Right cardiac atrium (tissue), 5 donors: ENCODE measurements around the gene PARP2. TPM values are rescaled to one million over a fixed set of nuclear protein-coding genes. Genes with fewer than 3 reads are reported as not detected.

ENCODE experiments used
- ATAC-seq, 2 donors: fragments of 200-7000 bp; cut with Tn5 transposase; one replicate each; pipeline versions ENCODE4 v1.8.0 to v1.9.1; 2020; ENCODE audit warnings: moderate library complexity in 2 of 2, mild to moderate bottlenecking in 1 of 2
- DNase-seq, 3 donors: peaks; one replicate each; pipeline ENCODE4 v3.0.0-alpha.2; 2020
- H3K27ac ChIP-seq: one replicate; pipeline ENCODE4 v1.5.1; 2013; ENCODE audit warnings: mild to moderate bottlenecking, low read length, control low read depth, moderate library complexity
- H3K27me3 ChIP-seq: one replicate; pipeline ENCODE4 v1.6.1; 2013; ENCODE audit not compliant: control insufficient read depth, insufficient read depth
- H3K4me1 ChIP-seq: one replicate; pipeline ENCODE4 v1.6.1; 2013; ENCODE audit warnings: low read length; ENCODE audit not compliant: control insufficient read depth, insufficient read depth
- H3K4me3 ChIP-seq: one replicate; pipeline ENCODE4 v1.5.1; 2013; ENCODE audit warnings: low read length, control low read depth
- H3K9me3 ChIP-seq: one replicate; pipeline ENCODE4 v1.6.1; 2013; ENCODE audit warnings: low read length; ENCODE audit not compliant: control insufficient read depth
- WGBS: extraction: QIAGEN DNeasy Blood & Tissue Kit; methylation state at CpG from one replicate; pipeline ENCODE4 v1.1.7; 2013; 5-methylcytosine and 5-hydroxymethylcytosine counted together
- intact Hi-C, 4 donors: fragments of 100-400 bp; cut with DNase I; formaldehyde crosslinking; loops; one replicate each; pipeline versions ENCODE4 v1.11.0 to v1.14.0; 2022 to 2023
- polyA plus RNA-seq: library from polyadenylated mRNA; stranded (reverse); fragments of 200-250 nt; gene quantifications from one replicate; pipeline ENCODE4 v1.2.3, GENCODE V29; 2013
- total RNA-seq, 4 donors: library from RNA; stranded (reverse); fragmentation: NEBNext Ultra II Directional; extraction: Animal tissue kit (Norgen Biotek cat#: 25700); gene quantifications; one replicate each; pipeline ENCODE4 v1.2.1, GENCODE V29; 2021
- donor health status: healthy with polysubstance abuse.
- donor health status: DM: no; HTN: yes; CAD: no.
- donor health status: DM: no; HTN: no; CAD: no.
- donor health status: DM: no; HTN: yes; CAD: no; lungs with severe emphysema.
- donor health status: DM: yes; HTN: yes; CAD: no.

The PARP2 gene
- total and polyA plus RNA-seq, 5 donors: 11.9 to 17.9 (median 15.7) TPM

GRCh38 chr14:20400589-20400964 lies 57.1 kb downstream of the PARP2 start:
- 97% methylated on average over 1 of the region's 1 CpG for WGBS
- H3K4me3 ChIP-seq: no peak overlapping the region
- no peak overlapping the region for H3K27ac ChIP-seq
- H3K9me3 ChIP-seq: no peaks in the 10 kb centered on the region
- H3K27me3 ChIP-seq: no peaks in the 10 kb centered on the region
- H3K4me1 ChIP-seq: no peaks in the 10 kb centered on the region
- DNase-seq (no peak), ATAC-seq (no peak)
- intact Hi-C loops: no loop called here

GRCh38 chr14:20400965-20401593 lies 57.6 kb downstream of the PARP2 start:
- ATAC-seq (no peak), DNase-seq (no peak)
- Histone ChIP-seq H3K27ac (no peak overlapping the region), H3K4me1 (no peaks in the 10 kb centered on the region), H3K9me3 (no peaks in the 10 kb centered on the region), H3K4me3 (no peak overlapping the region), H3K27me3 (no peaks in the 10 kb centered on the region)
- WGBS: 93% methylated on average over 10 of the region's 10 CpGs
- intact Hi-C loops: no loop called here

GRCh38 chr14:20403521-20403920 lies 60.1 kb downstream of the PARP2 start:
- Histone ChIP-seq H3K4me3 (no peak overlapping the region), H3K9me3 (no peaks in the 10 kb centered on the region), H3K4me1 (no peaks in the 10 kb centered on the region), H3K27me3 (no peaks in the 10 kb centered on the region), H3K27ac (no peak overlapping the region)
- 82% methylated on average over 11 of the region's 11 CpGs for WGBS
- intact Hi-C loops: no loop called here
- no peak for ATAC-seq
- no peak for DNase-seq

Other genes starting within 250 kb of the PARP2 start
- not detected for gene OR4K17, start 232.9 kb upstream of the PARP2 start, total RNA-seq
- gene OR4K17, start 232.9 kb upstream of the PARP2 start, polyA plus RNA-seq: not detected
- not detected for gene OR4N5, start 204.8 kb upstream of the PARP2 start, total RNA-seq
- gene OR4N5, start 204.8 kb upstream of the PARP2 start, polyA plus RNA-seq: not detected
- gene OR11G2, start 152.7 kb upstream of the PARP2 start, total RNA-seq: not detected
- gene OR11G2, start 152.7 kb upstream of the PARP2 start, polyA plus RNA-seq: not detected
- gene OR11H6, start 119.9 kb upstream of the PARP2 start, total RNA-seq: not detected
- not detected for gene OR11H6, start 119.9 kb upstream of the PARP2 start, polyA plus RNA-seq
- not detected for gene OR11H7, start 114.7 kb upstream of the PARP2 start, total RNA-seq
- not detected for gene OR11H7, start 114.7 kb upstream of the PARP2 start, polyA plus RNA-seq
- not detected for gene OR11H4, start 104.3 kb upstream of the PARP2 start, total RNA-seq
- gene OR11H4, start 104.3 kb upstream of the PARP2 start, polyA plus RNA-seq: not detected
- 10 to 100 TPM in 2 of 4 donors, 1 to 10 TPM in 2; 8.3 to 12.0 (median 9.5) TPM for gene TTC5, start 37.7 kb upstream of the PARP2 start, total RNA-seq
- 4.5 TPM for gene TTC5, start 37.7 kb upstream of the PARP2 start, polyA plus RNA-seq
- 10 to 100 TPM; 41.0 to 58.2 (median 49.5) TPM for gene CCNB1IP1, start 10.4 kb upstream of the PARP2 start, total RNA-seq
- gene CCNB1IP1, start 10.4 kb upstream of the PARP2 start, polyA plus RNA-seq: 72.1 TPM
- 10 to 100 TPM in 3 of 4 donors, 1 to 10 TPM in 1; 7.4 to 14.1 (median 13.1) TPM for gene TEP1, start 69.9 kb downstream of the PARP2 start, total RNA-seq
- 7.9 TPM for gene TEP1, start 69.9 kb downstream of the PARP2 start, polyA plus RNA-seq
- gene KLHL33, start 92.5 kb downstream of the PARP2 start, total RNA-seq: 1 to 10 TPM in 2 of 4 donors, under 1 TPM in 2; 0.33 to 1.7 (median 0.92) TPM
- 0.68 TPM for gene KLHL33, start 92.5 kb downstream of the PARP2 start, polyA plus RNA-seq
- 10 to 100 TPM; 17.6 to 21.9 (median 19.5) TPM for gene OSGEP, start 111.2 kb downstream of the PARP2 start, total RNA-seq
- gene OSGEP, start 111.2 kb downstream of the PARP2 start, polyA plus RNA-seq: 18.1 TPM
- gene APEX1, start 111.6 kb downstream of the PARP2 start, total RNA-seq: 10 to 100 TPM; 71.5 to 95.2 (median 90.3) TPM
- gene APEX1, start 111.6 kb downstream of the PARP2 start, polyA plus RNA-seq: 75.8 TPM
- 10 to 100 TPM; 16.2 to 23.7 (median 23.4) TPM for gene PIP4P1, start 117.8 kb downstream of the PARP2 start, total RNA-seq
- 21.0 TPM for gene PIP4P1, start 117.8 kb downstream of the PARP2 start, polyA plus RNA-seq
- gene PNP, start 125.8 kb downstream of the PARP2 start, total RNA-seq: 10 to 100 TPM in 1 of 4 donors, 1 to 10 TPM in 3; 6.2 to 17.2 (median 7.2) TPM
- 8.6 TPM for gene PNP, start 125.8 kb downstream of the PARP2 start, polyA plus RNA-seq
- gene RNASE10, start 161.9 kb downstream of the PARP2 start, total RNA-seq: under 1 TPM in 3 of 4 donors, not detected in 1; 0.21 to 0.31 (median 0.26) TPM
- not detected for gene RNASE10, start 161.9 kb downstream of the PARP2 start, polyA plus RNA-seq
- gene RNASE9, start 217.4 kb downstream of the PARP2 start, total RNA-seq: not detected
- gene RNASE9, start 217.4 kb downstream of the PARP2 start, polyA plus RNA-seq: not detected
- gene RNASE11, start 244.4 kb downstream of the PARP2 start, total RNA-seq: not detected
- not detected for gene RNASE11, start 244.4 kb downstream of the PARP2 start, polyA plus RNA-seq
- not detected for gene RNASE12, start 247.7 kb downstream of the PARP2 start, total RNA-seq
- gene RNASE12, start 247.7 kb downstream of the PARP2 start, polyA plus RNA-seq: not detected